CD14-positive monocyte (primary cell): ENCODE measurements around the gene ARHGAP15. TPM values are rescaled to one million over a fixed set of nuclear protein-coding genes. Genes with fewer than 3 reads are reported as not detected.
A peak's percentile ranks its signal among the peaks of the same experiment; 100 is the strongest.
"Not testable (repeated sequence)": the region's sequence is repeated elsewhere in the genome, so short reads cannot be mapped to it uniquely, and the experiment has no call there.

ENCODE experiments used
- DNase-seq, 3 donors: peaks; one replicate each; pipeline ENCODE4 v3.0.0-alpha.2; 2011 to 2022
- H2AFZ ChIP-seq: 2 replicates; pipeline ENCODE4 v1.6.0; 2012; ENCODE audit warnings: mild to moderate bottlenecking, low read depth, low read length, inconsistent platforms; ENCODE audit not compliant: insufficient read depth, poor library complexity, severe bottlenecking
- H3K27ac ChIP-seq, 2 donors: 1 replicate in 1 of 2; 2 replicates in 1 of 2; pipeline ENCODE4 v1.5.1; 2012 to 2013; ENCODE audit warnings: low read length in 2 of 2, control low read depth in 1 of 2, inconsistent platforms in 1 of 2, low read depth in 1 of 2, mild to moderate bottlenecking in 1 of 2
- H3K27me3 ChIP-seq, 2 donors: one replicate each; pipeline versions ENCODE4 v1.6.0 to v1.6.1; 2011 to 2013; ENCODE audit warnings: low read length in 2 of 2; ENCODE audit not compliant: control insufficient read depth in 2 of 2, insufficient read depth in 2 of 2
- H3K36me3 ChIP-seq, 2 donors: replicated peaks in 1 of 2; 1 replicate in 1 of 2; 2 replicates in 1 of 2; pipeline versions ENCODE4 v1.5.1 to v1.6.1; 2012 to 2013; ENCODE audit warnings: low read length in 2 of 2, control low read depth in 1 of 2, inconsistent platforms in 1 of 2, mild to moderate bottlenecking in 1 of 2; ENCODE audit not compliant: insufficient read depth in 2 of 2, control insufficient read depth in 1 of 2
- H3K4me1 ChIP-seq, 2 donors: 1 replicate in 1 of 2; 2 replicates in 1 of 2; pipeline versions ENCODE4 v1.5.1 to v1.6.1; 2012 to 2013; ENCODE audit warnings: low read length in 2 of 2, control low read depth in 1 of 2, inconsistent platforms in 1 of 2, mild to moderate bottlenecking in 1 of 2, moderate library complexity in 1 of 2; ENCODE audit not compliant: insufficient read depth in 2 of 2, control insufficient read depth in 1 of 2
- H3K4me2 ChIP-seq: replicated peaks from 2 replicates; pipeline ENCODE3; 2012; ENCODE audit warnings: low read length, moderate library complexity, mild to moderate bottlenecking; ENCODE audit not compliant: poor library complexity, severe bottlenecking; ENCODE audit errors: extremely low read depth
- H3K4me3 ChIP-seq, 3 experiments: fragments of 200-600 bp in 1 of 3; sonication (generic) in 1 of 3; replicated peaks in 1 of 3; 1 replicate in 2 of 3; 2 replicates in 1 of 3; pipeline ENCODE4 v1.5.1; 2011 to 2013; ENCODE audit warnings: low read length in 3 of 3, mild to moderate bottlenecking in 3 of 3, control low read depth in 2 of 3, low read depth in 2 of 3, inconsistent platforms in 1 of 3, moderate library complexity in 1 of 3
- H3K79me2 ChIP-seq: 2 replicates; pipeline ENCODE4 v1.6.0; 2012; ENCODE audit warnings: mild to moderate bottlenecking, control low read depth, inconsistent platforms, low read length, moderate library complexity; ENCODE audit not compliant: insufficient read depth
- H3K9ac ChIP-seq: 2 replicates; pipeline ENCODE4 v1.6.0; 2017; ENCODE audit warnings: low read length, mild to moderate bottlenecking; ENCODE audit not compliant: insufficient read depth, poor library complexity, severe bottlenecking
- H3K9me3 ChIP-seq, 2 donors: replicated peaks in 1 of 2; 1 replicate in 1 of 2; 2 replicates in 1 of 2; pipeline versions ENCODE4 v1.5.1 to v1.6.1; 2012 to 2013; ENCODE audit warnings: low read length in 2 of 2, control low read depth in 1 of 2; ENCODE audit not compliant: control insufficient read depth in 1 of 2, insufficient read depth in 1 of 2
- H4K20me1 ChIP-seq: 2 replicates; pipeline ENCODE4 v1.6.0; 2012; ENCODE audit warnings: mild to moderate bottlenecking, low read length, control low read depth, moderate library complexity; ENCODE audit not compliant: insufficient read depth
- H3K27ac Mint-ChIP-seq, 7 donors: one replicate each; pipeline ENCODE4 v1.8.0; 2020; ENCODE audit warnings: mild to moderate bottlenecking in 7 of 7, mixed read lengths in 7 of 7, moderate library complexity in 6 of 7, inconsistent platforms in 2 of 7
- H3K27me3 Mint-ChIP-seq, 3 donors: one replicate each; pipeline ENCODE4 v1.8.0; 2021 to 2022; ENCODE audit warnings: low read depth in 3 of 3, mild to moderate bottlenecking in 3 of 3, mixed read lengths in 3 of 3, moderate library complexity in 3 of 3, inconsistent platforms in 1 of 3
- H3K36me3 Mint-ChIP-seq, 2 donors: one replicate each; pipeline ENCODE4 v1.8.0; 2020; ENCODE audit warnings: mixed read lengths in 2 of 2, inconsistent platforms in 1 of 2, mild to moderate bottlenecking in 1 of 2
- H3K4me1 Mint-ChIP-seq: one replicate; pipeline ENCODE4 v1.8.0; 2020; ENCODE audit warnings: mild to moderate bottlenecking, mixed read lengths
- H3K4me3 Mint-ChIP-seq, 2 donors: one replicate each; pipeline ENCODE4 v1.8.0; 2020; ENCODE audit warnings: mild to moderate bottlenecking in 2 of 2, mixed read lengths in 2 of 2, moderate library complexity in 1 of 2
- H3K9me3 Mint-ChIP-seq, 7 donors: one replicate each; pipeline ENCODE4 v1.8.0; 2020 to 2022; ENCODE audit warnings: mixed read lengths in 7 of 7, mild to moderate bottlenecking in 6 of 7, moderate library complexity in 6 of 7, inconsistent platforms in 2 of 7
- whole genome bisulfite sequencing: methylation state at CpG from one replicate; pipeline ENCODE4 v1.1.5; 2013; ENCODE audit warnings: missing lambda C conversion rate; ENCODE audit not compliant: insufficient coverage; 5-methylcytosine and 5-hydroxymethylcytosine counted together
- intact Hi-C, 2 donors: fragments of 100-400 bp; cut with micrococcal nuclease; formaldehyde crosslinking; loops; one replicate each; pipeline versions ENCODE4 v1.15.0 to v1.15.1; 2023
- polyA plus RNA-seq, 3 donors: library from polyadenylated mRNA; depleted of rRNA in 1 of 3; unstranded in 2 of 3; stranded (reverse) in 1 of 3; fragments of 300-500 nt in 2 of 3; fragments of >200 nt in 1 of 3; fragmentation: Illumina TruSeq in 2 of 3; gene quantifications; 1 replicate in 2 of 3; 2 replicates in 1 of 3; pipeline ENCODE4 v1.2.3, GENCODE V29; 2012 to 2021
- TF ChIP-seq, protein P1 (sequence below): fragments of 200-600 bp; IDR thresholded peaks from one replicate; pipeline ENCODE4 v1.8.0; 2022; ENCODE audit warnings: antibody characterized with exemption, mild to moderate bottlenecking

ARHGAP15 gene
- polyA plus RNA-seq, 3 donors: 35.4 to 50.9 (median 50.7) TPM

DNA sequence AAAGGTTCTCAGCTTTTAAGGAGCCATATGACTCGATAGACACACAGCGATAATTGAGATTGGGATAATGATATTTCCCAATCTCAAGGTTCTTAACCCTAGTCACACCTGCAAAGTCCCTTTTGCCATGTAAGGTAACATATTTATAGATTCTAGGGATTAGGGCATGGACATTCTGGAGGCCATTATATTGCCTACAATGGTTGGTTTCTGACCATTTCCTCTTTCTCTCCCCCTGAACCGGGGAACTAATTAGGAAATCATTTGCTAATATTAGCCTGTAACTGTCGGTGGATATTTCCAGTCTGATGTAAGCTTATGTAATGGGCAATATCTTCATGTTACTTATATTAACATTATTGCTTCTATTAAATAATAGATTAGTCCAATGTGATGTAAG lies 40.8 kb upstream of the ARHGAP15 start:
- Histone ChIP-seq H3K4me3 (peak overlapping the region in 1 of 3 experiments; percentile 20), H3K9me3 (no peaks in the 10 kb centered on the region), H3K27ac (peak overlapping the region in 1 of 2 donors; percentile 15), H4K20me1 (no peaks in the 10 kb centered on the region), H3K9ac (no peak overlapping the region), H3K4me2 (no peak overlapping the region), H3K79me2 (no peaks in the 10 kb centered on the region), H3K36me3 (no peaks in the 10 kb centered on the region), H3K27me3 (no peaks in the 10 kb centered on the region), H3K4me1 (peaks cover 11 to 12% of the 10 kb centered on the region in 2 donors), H2AFZ (peak overlapping the region; percentile 2)
- DNase-seq: peak in 2 of 3 donors; percentile 55 to 68
- Mint-ChIP-seq H3K27me3 (peaks cover 0 to 2% (median 0%) of the 10 kb centered on the region in 3 donors), H3K4me1 (peaks cover 17% of the 10 kb centered on the region), H3K36me3 (no peaks in the 10 kb centered on the region), H3K4me3 (no peak overlapping the region), H3K27ac (peak overlapping the region in 6 of 7 donors; percentile 26 to 87 (median 76)), H3K9me3 (peaks cover 0 to 2% (median 0%) of the 10 kb centered on the region in 7 donors)
- TF ChIP-seq, protein P1, sequence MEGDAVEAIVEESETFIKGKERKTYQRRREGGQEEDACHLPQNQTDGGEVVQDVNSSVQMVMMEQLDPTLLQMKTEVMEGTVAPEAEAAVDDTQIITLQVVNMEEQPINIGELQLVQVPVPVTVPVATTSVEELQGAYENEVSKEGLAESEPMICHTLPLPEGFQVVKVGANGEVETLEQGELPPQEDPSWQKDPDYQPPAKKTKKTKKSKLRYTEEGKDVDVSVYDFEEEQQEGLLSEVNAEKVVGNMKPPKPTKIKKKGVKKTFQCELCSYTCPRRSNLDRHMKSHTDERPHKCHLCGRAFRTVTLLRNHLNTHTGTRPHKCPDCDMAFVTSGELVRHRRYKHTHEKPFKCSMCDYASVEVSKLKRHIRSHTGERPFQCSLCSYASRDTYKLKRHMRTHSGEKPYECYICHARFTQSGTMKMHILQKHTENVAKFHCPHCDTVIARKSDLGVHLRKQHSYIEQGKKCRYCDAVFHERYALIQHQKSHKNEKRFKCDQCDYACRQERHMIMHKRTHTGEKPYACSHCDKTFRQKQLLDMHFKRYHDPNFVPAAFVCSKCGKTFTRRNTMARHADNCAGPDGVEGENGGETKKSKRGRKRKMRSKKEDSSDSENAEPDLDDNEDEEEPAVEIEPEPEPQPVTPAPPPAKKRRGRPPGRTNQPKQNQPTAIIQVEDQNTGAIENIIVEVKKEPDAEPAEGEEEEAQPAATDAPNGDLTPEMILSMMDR: no peak
- WGBS: no CpG with 5 or more reads among the region's 4 CpGs
- intact Hi-C loops: no loop called here

DNA sequence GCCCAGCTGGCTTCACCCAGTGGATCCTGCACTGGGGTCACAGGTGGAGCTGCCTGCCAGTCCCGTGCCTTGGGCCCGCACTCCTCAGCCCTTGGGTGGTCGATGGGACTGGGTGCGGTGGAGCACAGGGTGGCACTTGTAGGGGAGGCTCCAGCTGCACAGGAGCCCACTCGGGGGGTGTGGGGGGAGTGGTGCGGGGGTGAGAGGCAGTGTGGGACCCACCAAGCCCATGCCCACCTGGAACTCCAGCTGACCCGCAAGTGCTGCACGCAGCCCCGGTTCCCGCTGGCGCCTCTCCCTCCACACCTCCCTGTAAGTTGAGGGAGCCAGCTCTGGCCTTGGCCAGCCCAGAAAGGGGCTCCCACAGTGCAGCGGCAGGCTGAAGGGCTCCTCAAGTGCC lies 39.7 kb upstream of the ARHGAP15 start:
- H3K27ac Mint-ChIP-seq, intact Hi-C loops, H3K4me1 Mint-ChIP-seq, DNase-seq, H3K4me3 Mint-ChIP-seq, H3K9ac ChIP-seq, H3K9me3 ChIP-seq, H4K20me1 ChIP-seq, H2AFZ ChIP-seq, H3K79me2 ChIP-seq, H3K27me3 Mint-ChIP-seq, H3K4me2 ChIP-seq, H3K27me3 ChIP-seq, H3K9me3 Mint-ChIP-seq, H3K27ac ChIP-seq, H3K4me3 ChIP-seq, H3K36me3 Mint-ChIP-seq, H3K36me3 ChIP-seq, H3K4me1 ChIP-seq: not testable (repeated sequence)
- 100% methylated on average over 7 of the region's 12 CpGs for WGBS
